Fibroblast of skin of back (primary cell): Measurements from ENCODE around the gene PHF2.
"Not testable (repeated sequence)": the region's sequence is repeated elsewhere in the genome, so short reads cannot be mapped to it uniquely, and the experiment has no call there.

Experiments used
- DNase-seq: peaks from one replicate; pipeline ENCODE4 v3.0.0-alpha.2; 2013

Gene PHF2

DNA sequence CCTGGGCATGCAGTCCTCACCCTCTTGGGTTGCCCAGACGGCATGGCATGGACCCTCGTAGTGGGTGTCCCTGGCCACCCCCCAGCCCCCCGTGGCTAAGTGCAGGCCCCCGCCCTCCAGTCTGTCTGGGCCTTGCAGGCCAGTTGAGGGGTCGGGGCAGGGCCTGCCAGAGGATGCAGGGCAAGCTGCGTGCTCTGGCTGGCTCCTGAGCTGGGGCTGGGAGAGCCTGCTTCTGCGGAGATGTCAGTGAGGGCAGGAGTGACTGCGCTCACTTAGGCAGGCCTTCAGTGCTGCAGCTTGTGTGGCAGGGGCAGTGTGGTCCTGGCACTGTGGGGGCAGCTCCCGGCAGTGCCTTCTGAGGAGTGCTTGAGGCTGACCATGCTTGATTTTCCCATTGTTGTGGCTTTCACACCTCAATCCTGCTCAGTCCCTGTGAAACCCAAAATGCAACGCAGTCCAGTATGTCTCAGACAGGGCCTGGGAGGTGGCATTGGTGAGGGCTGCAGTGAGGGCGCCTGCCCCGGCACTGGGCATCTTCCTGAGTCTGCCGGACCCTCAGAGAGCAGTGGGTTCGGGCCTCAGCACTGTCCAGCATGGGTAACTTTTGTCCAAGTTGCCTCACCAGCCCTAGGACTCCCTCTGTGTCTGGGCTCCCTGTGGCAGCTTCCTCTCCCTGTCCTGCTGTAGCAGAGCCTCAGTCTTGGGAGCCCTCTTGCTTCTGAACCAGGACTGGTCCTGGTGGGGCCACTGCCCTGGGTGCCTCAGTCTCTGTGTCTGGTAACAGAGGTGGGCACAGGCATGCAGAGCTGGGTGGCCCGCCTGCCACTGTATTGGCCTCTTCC is 93.0 kb downstream of the PHF2 start:
- no peak for DNase-seq

DNA sequence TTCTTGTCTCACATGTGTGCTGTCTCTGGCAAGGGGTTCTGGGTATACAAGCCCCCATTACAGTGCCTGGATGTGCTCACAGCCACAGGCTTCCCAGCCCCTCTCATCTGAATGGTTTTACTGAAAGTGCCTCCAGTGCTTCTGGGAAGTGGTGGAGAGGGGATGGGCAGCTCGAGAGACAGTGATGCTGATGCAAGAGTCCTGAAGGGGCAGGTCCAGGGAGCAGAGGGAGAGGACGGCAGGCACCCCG is 93.5 kb downstream of the PHF2 start:
- no peak for DNase-seq

DNA sequence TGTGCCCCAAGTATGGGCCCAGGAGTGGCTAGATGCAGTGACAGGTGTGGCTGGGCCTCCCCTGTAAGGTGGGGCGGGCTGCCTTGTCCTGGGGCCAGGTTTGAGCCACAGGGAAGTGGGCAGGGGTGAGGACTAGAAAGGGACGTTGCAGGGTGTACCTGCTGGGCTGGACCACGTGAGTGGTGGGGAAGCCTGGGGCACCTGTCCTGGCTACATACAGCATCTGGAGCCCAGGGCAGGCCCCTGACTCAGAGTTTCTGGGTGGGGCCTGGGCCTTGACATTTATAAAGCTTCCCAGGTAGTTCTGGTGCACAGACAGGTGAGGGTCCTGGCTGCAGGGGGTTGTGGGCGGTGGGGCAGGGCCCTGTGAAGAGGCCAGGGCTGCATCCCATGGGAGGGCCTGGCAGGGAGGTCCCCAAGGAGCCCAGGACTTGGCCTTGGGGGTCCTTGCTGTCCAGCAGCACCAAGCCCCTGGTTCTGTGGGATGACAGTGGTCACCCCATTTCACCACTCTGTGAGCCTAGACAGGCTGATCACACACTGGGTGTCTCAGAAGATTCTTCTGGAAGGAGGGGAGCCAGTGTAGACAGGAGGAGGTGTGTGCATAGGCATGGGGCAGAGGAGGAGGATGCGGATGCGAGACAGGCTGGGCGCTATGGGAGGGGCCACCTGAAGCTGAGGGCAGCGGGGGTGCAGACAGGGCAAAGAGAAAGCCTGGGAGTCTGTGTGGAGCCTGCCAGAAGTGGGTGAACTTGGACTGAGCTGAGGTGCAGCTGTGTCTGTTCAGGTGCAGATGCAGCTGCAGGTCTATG is 94.0 kb downstream of the PHF2 start:
- DNase-seq, result peak; percentile 47

DNA sequence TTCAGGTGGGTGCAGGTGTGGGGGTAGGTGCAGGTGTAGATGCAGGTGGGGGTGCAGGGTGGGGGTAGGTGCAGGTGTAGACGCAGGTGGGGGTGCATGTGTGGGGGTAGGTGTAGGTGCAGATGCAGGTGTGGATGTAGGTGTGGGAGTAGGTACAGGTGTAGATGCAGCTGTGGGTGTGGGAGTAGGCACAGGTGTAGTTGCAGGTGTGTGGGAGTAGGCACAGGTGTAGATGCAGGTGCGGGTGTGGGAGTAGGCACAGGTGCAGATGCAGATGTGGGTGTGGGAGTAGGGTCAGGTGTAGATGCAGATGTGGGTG is 94.6 kb downstream of the PHF2 start:
- no peak for DNase-seq

DNA sequence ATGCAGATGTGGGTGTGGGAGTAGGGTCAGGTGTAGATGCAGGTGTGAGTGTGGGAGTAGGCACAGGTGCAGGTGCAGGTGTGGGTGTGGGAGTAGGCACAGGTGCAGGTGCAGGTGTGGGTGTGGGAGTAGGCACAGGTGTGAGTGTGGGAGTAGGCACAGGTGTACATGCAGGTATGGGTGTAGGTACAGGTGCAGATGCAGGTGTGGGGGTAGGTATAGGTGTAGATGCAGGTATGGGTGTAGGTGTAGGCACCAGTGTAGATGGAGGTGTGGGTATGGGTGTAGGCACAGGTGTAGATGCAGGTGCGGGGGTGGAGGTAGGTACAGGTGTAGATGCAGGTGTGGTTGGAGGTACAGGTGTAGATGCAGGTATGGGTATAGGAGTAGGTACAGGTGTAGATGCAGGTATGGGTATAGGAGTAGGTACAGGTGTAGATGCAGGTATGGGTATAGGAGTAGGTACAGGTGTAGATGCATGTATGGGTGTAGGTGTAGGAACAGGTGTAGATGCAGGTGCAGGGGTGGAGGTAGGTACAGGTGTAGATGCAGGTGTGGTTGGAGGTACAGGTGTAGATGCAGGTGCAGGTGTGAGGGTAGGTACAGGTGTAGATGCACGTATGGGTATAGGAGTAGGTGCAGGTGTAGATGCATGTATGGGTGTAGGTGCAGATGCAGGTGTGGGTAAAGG is 96.1 kb downstream of the PHF2 start:
- not testable (repeated sequence) for DNase-seq

DNA sequence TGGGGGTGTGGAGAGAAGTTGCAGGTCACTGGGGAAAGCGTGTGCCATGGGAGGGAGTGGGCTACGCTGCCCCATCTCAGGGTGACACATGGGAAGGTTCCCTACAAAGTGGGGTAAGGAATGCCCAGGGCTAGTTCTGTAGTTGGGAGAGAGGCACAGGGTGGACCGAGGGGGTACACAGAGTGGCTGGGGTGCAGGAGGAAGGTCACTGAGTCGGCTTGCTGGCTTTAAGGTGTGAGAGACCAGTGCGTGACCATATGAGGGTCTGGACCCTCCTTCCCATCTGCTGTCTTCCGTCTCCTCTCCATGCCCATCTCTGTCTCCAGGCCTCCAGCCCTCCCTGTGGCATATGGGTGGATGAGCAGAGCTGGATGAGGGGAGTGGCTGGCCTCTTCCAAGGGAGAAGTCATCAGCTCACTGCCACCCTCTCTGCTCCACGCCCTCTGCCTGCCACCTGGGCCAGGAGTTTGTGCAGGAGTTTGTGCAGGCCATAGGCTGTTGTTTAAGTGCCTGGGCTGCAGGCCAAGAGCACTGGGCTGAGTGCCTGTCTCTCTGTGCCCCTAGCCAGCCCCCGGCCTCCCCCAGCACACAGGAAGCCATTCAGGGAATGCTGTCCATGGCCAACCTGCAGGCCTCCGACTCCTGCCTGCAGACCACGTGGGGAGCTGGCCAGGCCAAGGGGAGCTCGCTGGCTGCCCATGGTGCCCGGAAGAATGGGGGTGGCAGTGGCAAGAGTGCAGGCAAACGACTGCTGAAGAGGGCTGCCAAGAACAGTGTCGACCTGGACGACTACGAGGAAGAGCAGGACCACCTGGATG is 96.8 kb downstream of the PHF2 start:
- peak; percentile 33 for DNase-seq

DNA sequence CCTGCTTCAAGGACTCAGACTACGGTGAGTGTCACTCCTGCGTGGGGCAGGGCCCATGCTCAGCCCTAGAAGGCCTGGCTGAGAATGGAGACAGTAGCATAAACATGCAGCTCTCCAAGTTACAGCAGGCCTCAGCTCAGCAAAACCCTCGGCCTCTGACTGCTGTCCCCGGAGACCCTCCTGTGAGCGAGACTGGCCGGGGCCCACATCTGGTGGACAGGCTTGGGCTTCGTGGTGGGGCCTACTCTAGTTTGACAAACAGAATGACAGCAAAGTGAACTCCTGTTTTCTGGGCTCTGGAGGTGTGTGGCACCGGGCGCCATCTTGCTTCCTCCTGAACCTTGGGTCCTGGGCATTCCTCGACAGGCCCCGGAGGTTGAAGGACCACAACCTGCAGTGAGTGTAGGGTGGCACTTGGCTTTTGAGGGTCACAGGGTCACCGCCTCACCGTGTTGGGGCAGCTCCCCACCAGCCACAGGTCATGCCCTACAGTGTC is 97.5 kb downstream of the PHF2 start:
- no peak for DNase-seq

DNA sequence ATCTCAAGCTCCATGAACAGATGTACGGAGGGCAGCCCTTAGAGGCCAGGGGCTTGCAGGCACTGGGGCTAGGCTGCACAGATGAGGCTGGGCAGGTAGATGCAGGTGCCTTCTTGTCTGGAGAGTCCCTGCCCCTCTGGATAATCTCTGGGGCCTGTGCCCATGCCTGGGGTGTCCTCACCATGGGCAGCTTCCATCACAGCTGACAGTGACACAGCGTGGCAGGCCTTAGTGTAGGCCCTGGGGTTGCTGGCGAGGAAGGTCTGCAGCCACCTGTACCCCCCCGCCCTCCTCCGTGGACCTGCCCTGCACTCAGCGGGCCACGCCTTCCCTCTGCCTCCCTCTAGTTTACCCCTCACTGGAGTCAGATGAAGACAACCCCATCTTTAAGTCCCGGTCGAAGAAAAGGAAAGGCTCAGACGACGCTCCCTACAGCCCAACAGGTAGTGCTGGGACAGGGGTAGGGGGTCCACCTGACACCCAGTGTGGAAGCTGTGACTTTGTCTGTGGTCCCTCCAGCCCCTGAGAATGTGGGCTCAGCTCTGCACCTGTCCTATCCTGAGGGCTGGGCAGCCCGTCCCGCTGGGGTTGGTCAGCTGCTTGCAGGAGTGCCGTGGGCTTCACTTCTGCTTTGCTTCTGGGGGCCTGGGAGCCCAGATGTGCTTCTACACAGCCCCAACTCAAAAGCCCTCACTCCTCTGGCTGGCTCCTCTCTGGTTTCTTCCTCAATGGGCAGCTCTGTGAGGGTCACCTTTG is 98.4 kb downstream of the PHF2 start:
- no peak for DNase-seq

DNA sequence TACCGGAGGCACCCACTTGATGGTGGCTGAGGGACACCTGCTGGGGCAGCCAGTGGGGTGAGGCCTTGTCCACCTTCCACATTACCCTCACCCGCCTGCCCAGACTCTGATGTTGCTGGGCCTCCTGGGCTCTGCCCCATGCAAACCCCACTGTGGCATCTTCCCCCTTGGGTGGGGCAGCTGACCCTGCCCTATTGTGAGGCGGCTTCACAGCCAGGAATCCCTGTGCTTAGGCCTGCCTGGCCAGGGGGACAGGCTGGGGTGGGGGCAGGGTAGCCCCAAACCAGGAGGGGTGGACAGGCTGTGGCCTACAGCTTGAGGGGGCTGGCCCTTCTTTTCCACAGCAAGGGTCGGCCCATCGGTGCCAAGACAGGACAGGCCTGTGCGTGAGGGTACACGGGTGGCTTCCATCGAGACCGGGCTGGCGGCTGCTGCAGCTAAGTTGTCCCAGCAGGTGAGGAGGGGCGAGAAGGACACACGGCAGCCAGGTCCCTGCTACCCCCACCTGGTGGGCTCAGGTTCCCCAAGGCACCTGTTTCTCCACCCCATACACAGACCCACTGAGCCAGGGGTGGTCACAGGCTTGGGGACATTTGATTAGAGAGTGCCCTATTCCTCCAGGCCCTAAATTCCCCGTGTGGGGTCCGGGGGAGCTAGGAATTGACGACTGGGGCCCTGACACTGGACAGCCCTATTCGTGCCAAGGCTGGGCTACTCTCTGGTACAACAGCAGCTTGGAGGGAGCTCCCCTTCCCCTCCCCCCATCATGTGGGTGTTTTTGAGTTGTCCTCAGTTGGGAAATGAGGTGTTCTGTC is 99.2 kb downstream of the PHF2 start:
- DNase-seq, result no peak

DNA sequence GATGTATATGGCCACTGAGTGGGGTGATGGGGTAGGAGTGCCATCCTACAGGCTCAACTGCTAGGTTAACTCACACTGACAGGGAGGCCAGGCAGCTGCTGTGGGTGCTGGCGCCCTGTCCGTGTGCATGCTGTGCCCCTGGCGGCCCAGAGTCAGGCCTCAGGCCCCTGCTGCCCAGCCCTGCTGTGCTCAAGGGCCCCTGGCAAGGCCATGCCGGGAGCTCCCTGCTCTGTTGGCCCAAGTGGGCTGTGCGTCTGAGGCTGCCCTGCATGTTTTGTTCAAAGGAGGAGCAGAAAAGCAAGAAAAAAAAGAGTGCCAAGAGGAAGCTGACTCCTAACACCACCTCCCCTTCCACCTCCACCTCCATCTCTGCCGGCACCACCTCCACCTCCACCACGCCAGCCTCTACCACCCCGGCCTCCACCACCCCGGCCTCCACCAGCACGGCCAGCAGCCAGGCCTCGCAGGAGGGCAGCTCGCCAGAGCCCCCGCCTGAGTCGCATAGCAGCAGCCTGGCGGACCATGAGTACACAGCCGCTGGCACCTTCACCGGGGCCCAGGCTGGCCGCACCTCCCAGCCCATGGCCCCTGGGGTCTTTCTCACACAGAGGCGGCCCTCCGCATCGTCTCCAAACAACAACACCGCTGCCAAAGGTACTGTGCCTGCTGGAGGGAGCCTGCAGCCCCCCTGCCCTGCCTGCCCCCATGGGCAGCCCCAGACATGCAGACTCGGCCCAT is 100.1 kb downstream of the PHF2 start:
- DNase-seq, result no peak

DNA sequence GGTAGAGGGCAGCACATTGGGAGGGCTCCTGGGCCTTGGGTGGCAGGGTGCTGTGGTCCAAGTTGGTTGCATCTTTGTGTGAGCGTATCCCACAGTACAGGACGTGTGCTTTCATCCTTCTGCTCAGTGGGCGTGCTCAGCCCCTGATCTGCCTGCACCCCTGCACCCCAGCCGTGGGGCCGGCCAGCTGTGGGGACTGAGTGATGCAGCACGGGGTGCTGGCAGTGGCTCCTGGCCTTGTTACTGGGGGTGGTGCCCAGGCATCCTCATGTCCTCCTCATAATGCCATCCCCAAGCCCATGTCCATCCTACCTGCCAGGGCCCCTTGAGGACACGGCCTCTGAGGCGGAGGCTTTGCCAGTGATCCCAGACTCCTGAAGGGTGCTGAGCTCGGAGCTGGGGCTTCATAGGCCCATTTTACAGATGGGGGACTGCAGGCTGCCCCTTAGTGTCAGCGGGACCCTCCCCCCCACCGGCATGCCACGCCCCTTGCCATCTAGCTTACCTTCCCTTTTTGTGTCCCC is 100.7 kb downstream of the PHF2 start:
- DNase-seq, result no peak

DNA sequence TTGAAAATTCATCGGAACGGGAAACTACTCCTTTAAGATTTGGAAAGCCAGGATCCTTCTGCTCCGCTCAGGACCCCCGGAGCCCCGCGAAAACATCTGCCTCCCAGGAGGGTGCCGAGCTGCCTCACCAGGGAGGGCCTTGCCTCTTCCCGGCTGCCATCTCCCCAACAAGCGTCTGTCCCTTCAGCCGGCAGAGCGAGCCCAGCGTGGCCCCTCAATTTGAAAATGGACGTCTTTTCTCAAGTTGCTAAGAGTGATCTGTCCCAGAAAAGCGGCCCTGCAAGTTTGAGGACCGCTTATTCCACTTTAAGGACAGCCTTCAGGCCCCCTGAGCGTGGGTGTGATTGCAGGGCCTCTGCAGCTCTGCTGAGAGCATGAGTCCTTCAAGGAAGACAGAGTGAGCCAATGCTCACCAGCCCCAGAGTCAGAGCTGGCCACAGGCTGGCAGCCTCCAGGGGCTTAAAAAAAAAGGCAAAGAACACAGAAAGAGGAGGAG is 101.3 kb downstream of the PHF2 start:
- DNase-seq, result no peak

DNA sequence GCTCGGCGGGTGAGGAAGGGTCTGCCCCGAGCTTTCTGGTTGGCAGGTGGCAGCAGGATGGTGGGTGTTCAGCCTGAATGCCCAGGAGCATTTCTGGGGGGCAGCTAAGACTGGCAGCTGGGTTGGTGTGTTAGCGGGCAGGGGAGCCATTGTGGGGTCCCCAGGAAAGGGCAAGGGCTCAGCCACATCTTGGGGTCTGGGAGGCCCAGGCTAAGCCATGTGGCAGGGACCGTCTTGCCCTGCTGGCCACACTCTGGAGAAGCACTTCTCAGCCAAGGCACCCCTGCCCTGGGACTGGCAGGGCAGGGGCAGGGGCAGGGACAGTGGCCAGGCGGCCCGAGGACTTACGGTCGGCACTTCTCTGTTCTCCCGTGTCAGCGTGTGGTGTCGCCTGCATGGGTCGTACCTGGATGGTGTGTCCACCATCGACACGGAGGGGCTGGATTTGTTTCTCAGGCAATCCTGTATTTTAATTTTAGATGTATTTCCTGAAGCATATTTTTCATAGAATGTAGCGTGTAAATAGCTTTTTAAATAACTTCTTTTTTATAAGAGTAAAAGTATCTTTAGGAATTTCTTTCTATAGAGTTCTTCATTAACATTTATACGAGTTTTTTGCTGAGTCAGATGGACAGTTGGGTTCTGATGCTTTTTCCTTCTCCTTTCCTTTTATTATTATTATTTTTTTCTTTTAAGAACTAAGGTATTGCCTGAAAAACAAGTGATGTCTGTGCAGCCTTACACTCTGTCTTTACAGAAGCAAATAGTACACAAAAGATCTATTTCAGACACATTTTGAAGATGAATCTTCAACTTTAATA is 102.0 kb downstream of the PHF2 start:
- DNase-seq, result no peak

DNA sequence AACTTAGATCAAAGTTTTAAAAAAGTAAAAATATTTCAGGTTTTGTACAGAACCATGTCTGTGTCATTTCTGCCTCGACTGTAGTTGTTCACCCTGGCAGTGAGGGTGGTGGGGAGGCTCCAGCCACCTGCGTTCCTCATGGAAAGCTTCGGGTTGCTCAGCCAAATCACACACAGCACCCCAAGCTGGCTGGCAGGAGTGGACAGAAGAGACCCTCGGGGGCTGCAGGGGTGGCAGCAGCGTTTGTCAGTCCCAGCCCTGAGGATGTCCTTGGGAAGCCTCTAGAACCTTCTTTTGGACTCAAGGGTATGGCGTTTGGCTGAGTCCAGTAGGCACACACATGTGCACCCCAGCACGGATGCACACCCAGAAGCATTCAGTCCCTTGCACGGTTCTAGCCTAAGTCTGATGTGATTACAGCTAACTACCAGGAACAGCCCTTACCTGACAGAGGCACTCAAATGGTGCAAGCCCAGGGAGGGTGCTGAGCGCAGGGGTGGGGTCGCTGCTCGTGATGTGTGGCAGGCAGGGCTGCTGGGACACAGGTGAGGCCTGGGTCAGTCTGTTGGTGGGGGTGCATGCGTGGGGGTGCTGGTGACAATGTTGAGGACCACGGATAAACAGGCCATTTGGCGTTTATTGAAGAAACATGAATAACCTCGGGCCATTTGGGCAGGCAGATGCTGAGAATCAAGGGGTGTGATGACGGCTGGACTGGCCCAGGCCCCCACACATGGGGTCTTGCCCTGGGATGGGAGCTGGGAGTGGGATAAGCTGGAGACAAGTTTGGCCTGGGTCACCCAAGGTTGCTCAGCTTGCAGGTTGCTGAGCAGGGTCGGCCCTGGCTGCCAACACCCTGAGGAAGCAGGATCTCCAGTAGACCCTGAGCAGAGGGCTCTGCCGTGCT is 103.4 kb downstream of the PHF2 start:
- no peak for DNase-seq

DNA sequence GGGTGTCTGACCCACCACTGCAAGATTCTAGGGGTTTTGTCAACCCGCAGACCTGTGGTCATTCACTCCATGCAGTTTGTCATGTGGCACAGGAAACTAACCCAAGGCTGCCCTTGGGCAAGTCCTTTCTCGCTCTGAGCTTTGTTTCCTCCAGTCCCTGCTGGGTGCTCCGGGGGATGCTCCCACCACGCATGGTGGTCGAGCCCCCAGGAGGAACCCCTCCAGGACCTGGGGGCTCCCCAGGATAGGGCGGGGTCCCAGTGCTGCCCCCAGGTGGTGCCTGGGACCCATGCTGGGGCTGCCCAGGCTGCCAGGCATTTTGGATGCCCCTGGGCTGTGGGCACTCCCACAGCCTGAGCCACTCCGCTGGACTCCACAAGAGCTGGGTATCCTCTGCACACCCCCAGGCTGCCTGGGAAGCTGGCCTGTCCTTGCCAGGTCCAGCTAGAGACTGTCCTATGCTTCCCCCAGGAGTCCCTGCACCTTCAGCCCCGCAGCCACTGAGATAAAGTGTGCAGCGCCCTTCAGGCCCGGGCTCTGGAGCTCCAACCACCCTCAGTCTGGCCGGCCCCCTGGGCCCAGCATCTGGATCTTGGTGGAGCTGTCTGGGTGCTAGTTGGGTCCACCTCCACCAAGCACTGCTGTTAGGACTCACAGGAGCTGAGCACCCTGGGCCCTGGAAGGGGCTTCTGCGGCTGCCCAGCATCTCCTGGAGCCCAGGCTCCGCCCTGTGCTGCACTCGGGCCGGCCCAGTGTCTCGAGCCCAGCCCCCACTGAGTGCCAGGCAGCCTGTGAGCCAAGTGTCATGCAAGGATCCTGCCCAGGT is 104.3 kb downstream of the PHF2 start:
- no peak for DNase-seq

DNA sequence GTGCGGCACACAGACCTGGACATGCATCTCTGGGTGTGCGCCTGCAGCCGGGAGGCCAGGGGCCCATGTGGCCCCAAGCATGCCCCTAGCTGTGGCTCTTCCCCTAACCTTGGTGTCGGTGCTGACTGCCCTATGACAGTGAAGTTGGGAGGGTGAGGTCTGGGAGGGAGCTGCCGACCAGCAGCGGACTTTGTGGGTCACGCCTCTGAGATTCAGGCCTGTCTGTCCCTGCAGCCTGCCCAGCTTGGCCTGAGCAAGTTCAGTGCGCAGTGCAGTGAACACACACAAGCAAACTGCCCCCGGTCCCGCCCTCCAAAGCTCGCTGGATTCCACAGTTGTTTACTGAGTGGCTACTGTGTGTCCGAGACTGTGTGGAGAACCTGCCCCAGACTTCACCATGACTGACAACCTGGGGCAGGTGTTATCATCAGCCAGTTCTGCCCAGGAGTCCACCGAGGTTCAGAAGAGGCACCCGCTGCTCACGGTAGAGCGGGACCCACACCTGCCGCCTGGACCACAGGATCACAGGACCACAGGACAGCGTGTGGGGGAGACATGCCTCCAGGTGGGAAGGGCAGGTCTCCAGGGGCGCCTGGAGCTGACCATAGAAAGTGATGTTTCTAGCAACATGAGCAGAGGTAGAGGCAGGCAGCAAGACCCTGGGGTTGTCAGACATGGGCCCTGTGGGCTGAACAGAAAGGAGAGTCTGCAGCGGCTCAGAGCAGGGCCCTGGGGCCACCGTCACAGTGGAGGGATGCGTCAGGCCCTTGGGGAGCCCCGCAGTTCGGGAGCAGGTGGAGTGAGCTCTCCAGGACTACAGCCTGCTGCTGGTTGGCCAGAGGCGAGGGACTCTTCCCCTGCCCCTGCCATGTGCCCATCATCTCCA is 105.1 kb downstream of the PHF2 start:
- no peak for DNase-seq
